ENCODE measurements around the gene CEMIP2.

DNA sequence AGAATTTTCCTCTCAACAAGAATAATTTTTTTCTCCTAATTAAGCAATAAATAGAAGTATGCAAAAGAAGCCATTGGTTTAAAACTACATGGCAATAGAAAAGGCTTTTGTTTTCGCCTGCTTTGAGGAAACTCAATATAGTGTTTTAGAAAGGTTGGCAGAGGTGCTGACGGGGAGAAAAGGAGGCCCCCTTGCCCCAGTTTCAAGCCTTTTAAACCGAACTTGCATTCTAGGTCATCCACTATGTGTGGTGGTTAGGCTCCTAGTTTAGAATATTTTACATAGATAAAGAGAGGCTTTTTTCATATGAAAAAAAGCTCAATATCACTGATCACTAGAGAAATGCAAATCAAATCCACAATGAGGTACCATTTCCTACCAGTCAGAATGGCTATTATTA lies 33.5 kb upstream of the CEMIP2 start:
- no peak for TF ChIP-seq POLR2AphosphoS5 (IDR thresholded peaks at IDR 0.05; ENCODE audit: borderline replicate concordance, low read depth, low read length)
- TF ChIP-seq EZH2 (IDR thresholded peaks at IDR 0.05): no peak
